Ammon's horn (tissue), 1 donor: ENCODE data around the gene ADCY4.
"Not testable (repeated sequence)": the region's sequence is repeated elsewhere in the genome, so short reads cannot be mapped to it uniquely, and the experiment has no call there.

Experiments used
- DNase-seq: peaks from one replicate; pipeline ENCODE4 v3.0.0-alpha.2; 2016; ENCODE audit warnings: low spot score

ADCY4 gene

DNA sequence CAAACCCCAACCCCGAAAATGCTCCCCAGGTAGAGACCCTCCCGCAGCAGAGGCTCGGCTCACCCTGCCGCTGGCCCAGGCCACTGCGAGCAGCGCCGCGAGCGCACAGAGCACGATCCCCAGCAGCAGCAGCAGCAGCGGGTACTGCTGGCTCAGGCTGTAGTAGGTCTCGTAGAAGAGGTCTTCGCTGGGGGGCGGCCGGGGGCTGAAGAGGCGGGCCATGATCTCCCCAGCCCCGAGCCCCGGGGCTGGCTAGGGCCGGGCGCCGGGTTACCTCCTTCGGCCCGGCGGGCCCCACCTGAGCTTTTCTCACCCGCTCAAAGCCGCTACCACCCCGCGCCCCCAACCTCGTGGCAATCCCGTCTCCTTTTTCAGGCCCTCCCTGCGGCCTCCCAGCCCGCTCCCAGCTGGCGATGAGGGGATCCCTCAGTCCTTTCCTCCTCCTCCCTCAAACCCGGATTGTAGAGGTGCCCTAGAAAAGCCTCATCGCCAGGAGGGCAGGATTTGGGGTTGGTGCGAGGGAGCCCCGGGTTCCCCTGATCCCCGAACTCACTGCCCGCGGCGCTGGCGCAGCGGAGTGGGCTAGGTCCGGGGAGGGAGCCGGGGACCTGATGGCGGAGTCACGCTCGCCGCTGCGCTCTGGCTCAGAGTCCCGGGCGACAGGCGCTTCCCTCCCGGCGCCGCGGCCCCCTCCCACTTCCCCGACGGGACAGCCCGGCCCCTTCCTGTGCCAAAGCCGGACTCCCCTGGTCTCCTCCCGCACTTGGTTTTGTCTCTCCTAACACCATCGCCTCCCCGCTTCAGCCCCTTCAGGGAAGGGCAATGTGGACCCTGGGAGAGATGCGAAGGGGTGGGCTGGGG is at the start of gene ADCY4:
Gene ADCY4 (minus strand): TSS at position 641 of the 861 bp plus-strand sequence. CDS start 419 bp downstream, at position 222.
- no peak for DNase-seq

DNA sequence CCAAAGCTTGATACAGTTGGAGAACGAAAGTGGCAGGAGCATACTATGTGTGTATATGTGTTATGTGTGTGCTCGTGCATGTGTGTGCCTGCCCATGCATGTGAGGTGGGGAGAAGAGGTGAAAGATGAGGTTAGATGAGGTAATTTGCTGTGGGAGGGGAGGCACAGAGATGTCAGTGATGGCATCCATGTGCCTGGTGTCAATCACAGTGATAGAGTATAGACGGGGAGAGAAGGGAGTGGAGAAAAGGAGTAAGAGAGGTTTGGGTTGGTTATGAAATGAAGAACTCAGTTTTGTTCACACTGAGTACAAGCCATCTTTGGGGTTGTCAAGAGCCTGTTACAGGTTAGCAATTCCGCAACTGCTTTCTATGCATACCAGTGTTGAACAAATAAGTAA is 49.3 kb upstream of the ADCY4 start:
- no peak for DNase-seq

DNA sequence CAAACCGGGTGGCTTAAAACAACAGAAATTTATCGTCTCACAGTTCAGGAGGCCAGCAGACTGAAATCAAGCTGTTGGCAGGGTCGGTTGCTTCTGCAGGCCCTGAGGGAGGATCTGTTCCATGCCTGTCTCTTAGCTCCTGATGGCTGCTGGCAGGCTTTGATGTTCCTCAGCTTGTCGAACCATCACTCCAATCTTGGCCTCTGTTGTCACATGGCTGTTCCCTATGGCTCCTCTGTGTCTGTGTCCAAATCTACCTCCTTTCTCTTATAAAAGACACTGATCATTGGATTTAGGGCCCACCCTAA is 47.1 kb upstream of the ADCY4 start:
- no peak for DNase-seq

DNA sequence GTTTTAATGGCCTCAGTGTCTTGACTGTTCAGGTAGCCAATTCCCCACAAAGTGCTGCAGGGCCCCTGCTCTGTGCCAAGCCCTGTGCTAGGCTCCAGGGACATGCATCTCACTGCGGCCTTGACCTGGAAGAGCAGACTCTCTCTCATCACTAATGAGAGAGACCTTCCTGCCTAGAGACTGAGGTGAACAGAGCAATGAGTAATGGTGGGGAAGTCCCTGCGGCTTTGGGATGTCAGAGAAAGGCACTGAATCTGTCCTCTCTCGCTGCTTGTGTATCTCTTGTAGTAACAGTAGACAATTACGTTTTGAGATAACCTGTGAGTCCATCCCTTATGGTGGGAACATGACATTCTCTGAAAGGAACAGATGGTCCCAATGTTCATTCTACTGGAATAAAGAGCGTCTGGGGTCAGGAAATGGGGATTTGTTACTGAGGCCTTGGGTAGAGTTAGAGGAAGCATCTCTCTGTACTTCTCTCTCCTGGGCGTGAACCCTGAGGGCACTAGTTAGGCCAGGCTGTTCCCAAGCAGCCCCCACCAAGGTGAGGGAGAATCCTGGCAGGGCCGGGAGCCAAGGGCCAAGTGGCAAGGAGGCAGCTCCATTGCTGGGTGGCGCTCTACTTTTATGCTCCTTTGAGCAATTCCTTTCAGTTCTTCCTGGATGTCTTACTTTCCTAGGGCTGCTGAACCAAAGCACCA is 46.6 kb upstream of the ADCY4 start:
- no peak for DNase-seq

DNA sequence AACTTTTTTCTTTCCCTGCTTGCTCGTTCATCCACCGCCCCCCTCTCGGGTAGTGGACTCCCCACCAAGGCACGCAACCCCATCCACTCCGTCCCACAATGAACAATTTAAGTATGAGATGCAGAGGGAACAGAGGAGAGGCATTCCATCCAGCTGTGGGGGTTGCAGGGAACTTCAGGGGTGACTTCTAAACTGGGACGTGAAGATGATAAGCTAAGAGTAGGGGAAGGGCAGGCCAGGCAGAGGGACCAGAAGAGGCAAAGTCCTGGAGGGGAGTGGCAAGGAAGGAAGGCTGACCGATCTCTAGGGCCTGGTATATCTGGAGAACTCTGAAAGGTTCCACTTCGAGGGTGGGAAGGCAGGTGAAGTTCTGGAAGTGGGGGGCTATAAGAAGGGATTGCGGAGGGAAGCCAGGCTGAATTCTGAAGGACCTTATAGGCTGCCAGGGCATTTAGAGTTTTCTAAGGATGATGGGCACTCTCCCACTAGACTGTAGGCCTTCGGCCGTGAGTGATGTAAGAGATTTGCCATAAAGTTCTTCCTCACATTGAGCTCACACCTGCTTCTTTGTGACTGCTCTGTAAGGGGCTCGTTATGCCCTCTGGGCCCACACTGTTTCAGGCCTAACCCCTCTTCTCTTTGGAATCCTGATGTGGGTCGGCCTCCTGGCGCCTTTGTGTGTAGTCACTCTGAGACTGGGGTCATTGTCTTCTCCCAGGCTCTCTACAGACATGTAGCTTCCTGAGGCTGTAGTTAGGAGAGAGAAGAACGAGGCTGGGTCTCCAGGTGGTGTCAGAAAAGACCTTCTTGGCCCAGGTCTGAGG is 45.2 kb upstream of the ADCY4 start:
- DNase-seq: no peak

DNA sequence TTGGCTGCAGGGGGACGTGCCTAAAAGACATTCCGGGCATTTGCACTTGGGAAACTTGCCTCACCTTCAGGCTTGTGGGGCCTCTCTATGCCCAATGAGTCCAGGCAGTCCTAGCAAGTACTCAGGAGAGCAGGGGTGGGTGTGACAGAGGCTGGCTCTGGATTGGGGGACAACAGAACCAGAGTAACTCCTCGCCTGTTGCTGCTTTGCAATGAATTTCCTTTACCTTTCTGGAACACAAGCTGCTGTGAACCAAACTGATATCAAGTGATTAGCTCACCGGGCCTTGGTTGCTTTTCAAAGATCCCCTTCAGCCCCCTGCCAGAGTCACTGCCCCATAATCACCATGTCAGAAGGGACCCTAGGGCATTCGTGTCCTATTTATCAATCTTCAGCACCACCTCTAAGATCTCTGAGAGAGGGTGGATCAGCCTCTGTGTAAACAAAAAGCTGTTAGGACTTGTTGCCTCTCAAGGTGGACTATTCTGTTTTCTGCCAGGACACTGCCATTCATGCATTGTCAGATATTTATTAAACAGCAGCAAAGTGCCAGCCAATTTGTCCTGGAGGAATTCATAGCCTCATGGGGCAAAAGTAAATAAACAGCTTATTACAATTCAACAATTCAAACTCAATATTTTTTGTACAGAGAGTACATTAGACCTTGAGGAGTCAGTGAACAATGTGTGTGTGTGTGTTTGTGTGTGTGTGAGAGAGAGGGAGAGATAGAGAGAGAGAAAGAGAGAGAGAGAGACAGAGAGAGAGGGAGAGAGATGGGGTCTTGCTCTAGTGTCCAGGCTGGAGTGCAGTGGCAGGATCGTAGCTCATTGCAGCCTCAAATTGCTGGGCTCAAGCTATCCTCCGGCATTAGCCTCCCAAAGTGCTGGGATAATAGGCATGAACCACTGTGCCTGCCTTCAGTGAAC is 44.4 kb upstream of the ADCY4 start:
- DNase-seq: no peak

DNA sequence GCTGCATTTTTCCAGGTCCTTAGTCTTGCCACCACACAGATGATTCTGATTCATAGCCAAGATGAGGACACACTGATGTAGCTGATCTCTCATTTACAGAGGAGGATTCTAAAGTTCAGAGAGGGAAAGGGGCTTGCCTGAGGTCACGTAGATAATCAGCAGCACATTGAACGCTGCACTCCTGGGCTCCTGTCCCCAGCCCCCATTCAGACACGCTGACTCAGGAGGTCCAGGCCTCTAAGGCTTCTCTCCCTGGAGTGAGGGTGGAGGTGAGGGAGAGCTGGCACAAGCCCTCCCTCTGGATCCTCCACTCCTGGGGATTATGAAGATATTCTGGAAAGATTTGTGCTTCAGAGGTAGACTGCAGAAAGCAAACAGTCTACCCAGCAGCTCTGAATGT is 43.5 kb upstream of the ADCY4 start:
- no peak for DNase-seq

DNA sequence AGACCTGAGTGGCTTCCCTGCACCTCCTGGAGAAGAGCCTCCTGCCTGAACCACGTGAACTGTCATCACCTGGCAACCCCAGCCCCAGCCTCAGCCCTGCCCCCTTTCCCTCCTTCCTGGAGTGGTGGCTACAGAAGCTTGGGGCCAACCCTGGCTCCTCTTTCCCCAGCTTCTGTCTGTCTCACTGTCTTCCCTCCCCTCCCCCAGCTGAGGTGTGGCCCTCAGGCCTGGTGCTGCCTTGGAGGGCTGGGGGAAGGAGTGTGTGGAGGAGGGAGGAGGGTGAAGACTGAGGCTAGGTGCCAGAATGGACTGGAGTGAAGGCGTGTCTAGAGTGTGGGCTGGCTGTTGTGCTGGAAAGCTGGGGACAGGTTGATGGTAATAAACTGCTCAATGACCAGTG is 42.8 kb upstream of the ADCY4 start:
- DNase-seq: no peak

DNA sequence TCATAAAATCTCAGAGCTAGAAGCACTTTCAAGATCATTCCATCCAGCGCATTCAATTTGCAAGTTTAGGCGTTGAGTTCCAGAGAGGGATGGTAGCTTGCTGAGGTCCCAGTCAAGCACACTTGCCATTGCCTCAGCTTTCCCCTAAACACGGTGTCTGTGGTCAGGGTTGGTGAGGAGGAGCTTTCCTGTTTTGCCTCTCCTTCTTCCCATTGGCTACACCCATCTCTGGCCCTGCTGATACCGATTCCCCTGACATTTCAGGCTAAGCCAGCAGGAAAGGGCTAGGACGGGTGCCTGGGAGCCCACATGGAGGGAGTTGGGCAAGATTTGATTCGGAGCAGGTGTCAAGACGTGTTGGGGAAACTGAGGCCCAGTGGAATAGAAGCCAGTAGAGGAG is 42.3 kb upstream of the ADCY4 start:
- DNase-seq: no peak

DNA sequence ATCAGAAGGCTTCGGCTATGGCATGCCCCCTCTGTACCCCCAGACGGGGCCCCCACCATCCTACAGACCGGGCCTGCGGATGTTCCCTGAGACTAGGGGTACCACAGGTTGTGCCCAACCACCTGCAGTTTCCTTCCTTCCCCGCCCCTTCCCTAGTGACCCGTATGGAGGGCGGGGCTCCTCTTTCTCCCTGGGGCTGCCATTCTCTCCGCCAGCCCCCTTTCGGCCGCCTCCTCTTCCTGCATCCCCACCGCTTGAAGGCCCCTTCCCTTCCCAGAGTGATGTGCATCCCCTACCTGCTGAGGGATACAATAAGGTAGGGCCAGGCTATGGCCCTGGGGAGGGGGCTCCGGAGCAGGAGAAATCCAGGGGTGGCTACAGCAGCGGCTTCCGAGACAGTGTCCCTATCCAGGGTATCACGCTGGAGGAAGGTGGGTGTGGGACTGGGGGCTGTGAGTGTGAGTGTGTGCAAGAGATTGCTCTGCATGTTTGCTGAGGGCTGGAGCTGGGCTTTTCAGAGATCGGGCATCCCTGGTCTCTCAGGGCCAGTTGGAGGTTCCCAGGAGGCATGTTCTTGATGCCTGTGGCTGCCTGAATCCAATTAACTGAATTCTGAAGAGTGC is 41.7 kb upstream of the ADCY4 start:
- DNase-seq: no peak

DNA sequence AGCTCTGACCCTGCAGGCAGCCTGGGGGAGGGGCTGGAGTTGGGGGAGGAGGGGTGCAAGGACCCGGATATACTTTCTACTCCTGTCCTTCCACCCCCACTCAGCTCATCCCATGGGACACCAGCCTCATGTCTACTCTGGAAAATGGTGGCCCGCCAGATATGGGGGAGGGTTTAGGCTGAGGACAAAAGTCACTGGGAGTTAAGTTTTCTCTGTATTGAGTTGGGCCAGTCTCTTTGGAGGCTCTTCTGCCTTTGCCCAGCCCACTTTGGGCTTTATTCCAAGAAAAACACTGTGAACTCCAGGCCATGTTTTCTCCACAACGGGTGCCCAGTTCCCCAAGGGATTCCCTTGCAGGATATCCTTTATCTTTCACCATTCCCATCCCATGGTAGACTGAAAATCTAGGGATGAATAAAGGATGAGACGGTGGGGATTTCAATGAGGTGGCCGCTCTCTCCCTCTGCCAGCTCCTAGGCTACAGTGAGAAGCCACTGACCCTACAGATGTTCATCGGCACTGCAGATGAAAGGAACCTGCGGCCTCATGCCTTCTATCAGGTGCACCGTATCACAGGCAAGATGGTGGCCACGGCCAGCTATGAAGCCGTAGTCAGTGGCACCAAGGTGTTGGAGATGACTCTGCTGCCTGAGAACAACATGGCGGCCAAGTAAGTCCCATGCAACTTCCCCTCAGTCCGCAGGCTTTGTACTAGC is 38.0 kb upstream of the ADCY4 start:
- DNase-seq: no peak

DNA sequence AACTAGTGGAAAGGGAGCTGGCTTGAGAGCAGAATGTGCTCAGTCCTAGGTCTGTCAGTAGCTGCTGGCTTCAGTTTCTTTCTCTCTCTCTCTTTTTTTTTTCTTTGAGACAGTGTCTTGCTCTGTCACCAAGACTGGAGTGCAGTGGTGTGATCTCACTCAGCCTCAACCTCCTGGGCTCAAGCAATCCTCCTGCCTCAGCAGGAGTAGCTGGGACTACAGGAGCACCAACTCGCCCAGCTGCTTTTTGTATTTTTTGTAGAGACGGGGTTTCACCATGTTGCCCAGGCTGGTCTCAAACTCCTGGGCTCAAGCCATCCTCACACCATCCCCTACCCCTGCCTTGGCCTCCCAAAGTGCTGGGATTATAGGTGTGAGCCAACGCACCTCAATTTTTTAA is 36.7 kb upstream of the ADCY4 start:
- not testable (repeated sequence) for DNase-seq

DNA sequence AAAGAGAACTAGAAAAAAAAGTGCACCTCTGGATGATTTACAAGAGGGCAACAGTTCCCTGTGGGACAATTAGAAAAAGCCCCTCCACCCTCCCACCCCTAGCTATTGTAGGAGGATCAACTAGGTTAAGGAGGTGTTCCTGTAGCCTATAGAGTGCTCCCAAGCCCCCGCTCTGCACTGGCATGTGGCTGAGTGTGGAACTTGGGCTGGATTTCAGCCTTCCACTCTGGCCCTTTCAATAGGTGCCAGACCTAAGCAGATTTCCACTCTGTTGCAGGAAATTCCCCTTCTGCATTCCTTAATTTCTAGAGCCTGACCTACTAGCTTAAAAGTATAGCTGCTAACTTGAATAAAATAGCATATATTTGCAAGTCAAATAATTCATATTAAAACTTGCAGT is 35.9 kb upstream of the ADCY4 start:
- DNase-seq: no peak

DNA sequence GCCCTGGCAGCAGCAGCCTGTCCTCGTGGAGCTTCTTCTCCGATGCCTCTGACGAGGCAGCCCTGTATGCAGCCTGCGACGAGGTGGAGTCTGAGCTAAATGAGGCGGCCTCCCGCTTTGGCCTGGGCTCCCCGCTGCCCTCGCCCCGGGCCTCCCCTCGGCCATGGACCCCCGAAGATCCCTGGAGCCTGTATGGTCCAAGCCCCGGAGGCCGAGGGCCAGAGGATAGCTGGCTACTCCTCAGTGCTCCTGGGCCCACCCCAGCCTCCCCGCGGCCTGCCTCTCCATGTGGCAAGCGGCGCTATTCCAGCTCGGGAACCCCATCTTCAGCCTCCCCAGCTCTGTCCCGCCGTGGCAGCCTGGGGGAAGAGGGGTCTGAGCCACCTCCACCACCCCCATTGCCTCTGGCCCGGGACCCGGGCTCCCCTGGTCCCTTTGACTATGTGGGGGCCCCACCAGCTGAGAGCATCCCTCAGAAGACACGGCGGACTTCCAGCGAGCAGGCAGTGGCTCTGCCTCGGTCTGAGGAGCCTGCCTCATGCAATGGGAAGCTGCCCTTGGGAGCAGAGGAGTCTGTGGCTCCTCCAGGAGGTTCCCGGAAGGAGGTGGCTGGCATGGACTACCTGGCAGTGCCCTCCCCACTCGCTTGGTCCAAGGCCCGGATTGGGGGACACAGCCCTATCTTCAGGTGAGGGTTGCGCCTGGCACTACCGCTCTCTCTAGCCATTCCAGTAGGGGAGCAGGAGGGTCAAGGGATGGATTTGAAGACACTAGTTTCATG is 35.2 kb upstream of the ADCY4 start:
- no peak for DNase-seq

DNA sequence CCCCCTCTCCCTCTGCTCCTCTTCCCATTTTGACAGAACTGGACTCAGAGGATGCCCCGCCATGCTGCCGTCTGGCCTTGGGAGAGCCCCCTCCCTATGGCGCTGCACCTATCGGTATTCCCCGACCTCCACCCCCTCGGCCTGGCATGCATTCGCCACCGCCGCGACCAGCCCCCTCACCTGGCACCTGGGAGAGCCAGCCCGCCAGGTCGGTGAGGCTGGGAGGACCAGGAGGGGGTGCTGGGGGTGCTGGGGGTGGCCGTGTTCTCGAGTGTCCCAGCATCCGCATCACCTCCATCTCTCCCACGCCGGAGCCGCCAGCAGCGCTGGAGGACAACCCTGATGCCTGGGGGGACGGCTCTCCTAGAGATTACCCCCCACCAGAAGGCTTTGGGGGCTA is 34.6 kb upstream of the ADCY4 start:
- no peak for DNase-seq

DNA sequence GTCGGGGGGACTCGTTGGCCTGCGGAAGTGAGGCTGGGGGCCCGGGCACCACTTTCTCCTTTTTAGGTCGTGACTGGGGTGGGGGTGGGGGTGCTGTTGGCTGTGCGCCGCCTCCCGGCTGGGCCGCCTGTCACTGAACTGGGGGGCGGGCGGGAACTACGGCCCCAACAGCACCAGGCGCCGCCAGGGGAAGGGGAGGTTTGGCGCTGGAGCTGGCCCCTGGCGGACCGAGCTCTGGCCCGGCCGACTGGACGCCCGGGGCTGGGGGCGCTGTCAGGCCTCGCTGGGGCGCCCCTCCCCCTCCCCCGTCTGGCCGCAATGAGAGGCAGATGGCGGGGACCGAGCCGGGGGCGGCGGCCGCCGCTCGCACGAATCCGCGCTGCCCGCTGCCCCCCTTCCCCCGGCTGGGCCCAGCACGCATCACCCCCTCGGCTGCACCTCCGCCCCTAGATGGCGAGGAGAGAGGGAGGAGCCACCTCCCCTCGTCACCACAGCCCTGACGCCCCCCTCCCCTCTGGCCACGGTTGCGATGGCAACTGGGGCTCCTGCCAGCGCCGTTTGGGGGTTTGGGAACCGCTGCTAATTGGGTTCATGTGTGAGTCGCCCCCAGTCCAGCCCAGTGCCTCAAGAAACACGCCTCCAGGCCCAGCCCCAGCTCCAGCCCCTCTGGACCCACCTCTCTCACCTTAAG is 33.8 kb upstream of the ADCY4 start:
- peak; percentile 48 for DNase-seq

DNA sequence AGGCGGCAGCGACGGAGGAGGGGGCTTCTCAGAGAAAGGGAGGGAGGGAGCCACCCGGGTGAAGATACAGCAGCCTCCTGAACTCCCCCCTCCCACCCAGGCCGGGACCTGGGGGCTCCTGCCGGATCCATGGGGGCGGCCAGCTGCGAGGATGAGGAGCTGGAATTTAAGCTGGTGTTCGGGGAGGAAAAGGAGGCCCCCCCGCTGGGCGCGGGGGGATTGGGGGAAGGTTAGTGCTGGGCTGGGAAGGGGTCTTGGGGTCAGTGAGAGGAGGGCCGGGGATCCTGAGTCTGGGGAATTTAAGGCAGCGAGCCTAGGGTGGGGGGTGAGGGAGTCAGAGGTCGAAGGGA is 33.3 kb upstream of the ADCY4 start:
- DNase-seq: no peak

DNA sequence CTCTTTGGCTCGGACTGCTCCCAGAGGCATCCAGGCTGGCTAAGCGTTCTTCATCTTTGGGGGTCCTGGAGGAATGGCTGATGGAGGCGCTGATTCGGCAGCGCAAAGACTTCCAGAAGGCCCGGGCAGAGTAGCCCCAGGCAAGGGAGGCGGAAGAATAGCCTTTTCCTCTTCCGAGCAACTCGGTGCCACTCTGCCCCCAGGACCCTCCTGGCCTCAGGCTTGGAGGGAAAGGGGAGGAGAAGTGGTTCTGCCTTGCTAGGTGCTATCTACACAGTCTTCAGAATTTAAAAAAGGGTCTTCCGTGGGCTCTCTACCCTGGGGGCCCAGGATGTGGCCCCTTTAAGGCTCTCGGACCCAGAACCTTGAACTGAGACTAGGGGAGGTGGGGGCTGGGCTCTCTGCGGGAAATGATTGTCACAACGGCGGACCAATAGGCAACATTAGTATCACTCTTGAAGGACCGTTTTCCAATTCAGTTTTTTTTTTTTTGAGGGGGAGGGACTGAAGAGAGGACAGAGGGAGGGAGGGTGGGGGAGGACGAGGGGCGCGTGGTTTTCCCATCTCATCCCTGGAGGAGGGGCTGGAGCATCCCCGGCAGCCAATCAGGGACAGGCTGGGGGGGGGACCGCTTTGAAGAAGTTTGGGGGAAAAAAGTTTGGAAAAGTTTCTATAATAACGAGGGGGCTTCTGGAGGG is 32.8 kb upstream of the ADCY4 start, which contains the start of gene NFATC4:
Gene NFATC4 (plus strand): TSS at position 671 of the 698 bp plus-strand sequence. CDS start 157 bp downstream, outside the sequence.
- DNase-seq: peak; percentile 43
